ENCODE data around the gene AADACL2.

Gene AADACL2

GRCh38 chr3:151769175-151769574 is 35.4 kb downstream of the AADACL2 start:
- H3K36me3 ChIP-seq (ENCODE audit: insufficient read depth, low read length), result no peaks in the 10 kb centered on the region
- DNase-seq (ENCODE audit: low read depth, low spot score), result no peak
- no peaks in the 10 kb centered on the region for H3K9me3 ChIP-seq (ENCODE audit: low read depth, low read length)
- no peak for TF ChIP-seq FOXP2 (optimal IDR thresholded peaks at IDR 0.05; ENCODE audit: control extremely low read depth, extremely low read length, insufficient read depth)
- no peak for TF ChIP-seq EZH2 (IDR thresholded peaks at IDR 0.05)
- no peak for TF ChIP-seq POLR2AphosphoS5 (IDR thresholded peaks at IDR 0.05; ENCODE audit: borderline replicate concordance, low read depth, low read length)
- peak overlapping the region; percentile 94 for H3K27ac ChIP-seq
- no peak overlapping the region for H3K4me3 ChIP-seq
- H3K9ac ChIP-seq (ENCODE audit: insufficient read length), result no peak overlapping the region

- peak overlapping the region; percentile 64 for H3K4me3 ChIP-seq
- TF ChIP-seq POLR2AphosphoS5 (IDR thresholded peaks at IDR 0.05; ENCODE audit: borderline replicate concordance, low read depth, low read length) (no peak), FOXP2 (optimal IDR thresholded peaks at IDR 0.05; ENCODE audit: control extremely low read depth, extremely low read length, insufficient read depth) (no peak), EZH2 (IDR thresholded peaks at IDR 0.05) (no peak)
- H3K9ac ChIP-seq (ENCODE audit: insufficient read length), result peak overlapping the region; percentile 74
- peak overlapping the region; percentile 94 for H3K27ac ChIP-seq
- H3K36me3 ChIP-seq (ENCODE audit: insufficient read depth, low read length), result no peaks in the 10 kb centered on the region
- no peaks in the 10 kb centered on the region for H3K9me3 ChIP-seq (ENCODE audit: low read depth, low read length)
- no peak for DNase-seq (ENCODE audit: low read depth, low spot score)
Observed at GRCh38 chr3:151770956-151771355, 37.2 kb downstream of the AADACL2 start.

DNA sequence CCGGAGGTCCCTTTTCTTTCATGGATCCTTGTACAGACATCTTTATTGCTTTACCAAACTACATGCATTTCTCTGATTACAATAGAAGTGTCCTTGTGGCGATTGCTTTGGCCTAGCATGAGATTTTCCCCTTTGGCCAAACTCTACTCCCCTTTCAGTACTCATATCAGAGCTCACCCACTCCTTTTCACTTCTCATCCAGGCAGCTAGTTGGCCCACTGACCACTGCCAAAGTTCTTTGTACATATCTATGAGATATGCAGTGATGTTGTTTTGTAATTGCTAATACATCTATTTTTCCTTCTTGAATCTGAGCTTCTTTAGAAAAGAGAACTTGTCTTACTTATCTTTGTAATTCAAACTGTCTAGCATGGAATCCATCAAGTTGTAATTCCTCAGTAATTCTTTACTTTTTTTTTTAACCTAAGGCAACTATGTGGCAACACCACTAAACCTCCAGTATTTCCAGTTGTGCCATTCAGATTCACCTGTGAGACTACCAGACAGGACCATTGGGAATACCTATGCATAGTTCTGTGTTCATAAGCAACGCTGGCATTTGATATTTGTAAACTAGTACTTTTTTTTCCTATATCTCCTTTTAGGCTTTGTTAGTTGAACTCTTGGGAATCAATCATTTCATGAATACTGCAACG is 39.2 kb downstream of the AADACL2 start:
- DNase-seq (ENCODE audit: low read depth, low spot score), result no peak
- Histone ChIP-seq H3K9me3 (ENCODE audit: low read depth, low read length) (no peaks in the 10 kb centered on the region), H3K4me3 (no peak overlapping the region), H3K27ac (no peak overlapping the region), H3K9ac (ENCODE audit: insufficient read length) (no peak overlapping the region), H3K36me3 (ENCODE audit: insufficient read depth, low read length) (no peaks in the 10 kb centered on the region)
- no peak for TF ChIP-seq FOXP2 (optimal IDR thresholded peaks at IDR 0.05; ENCODE audit: control extremely low read depth, extremely low read length, insufficient read depth)
- no peak for TF ChIP-seq POLR2AphosphoS5 (IDR thresholded peaks at IDR 0.05; ENCODE audit: borderline replicate concordance, low read depth, low read length)
- TF ChIP-seq EZH2 (IDR thresholded peaks at IDR 0.05), result no peak

GRCh38 chr3:151774235-151774634 is 40.5 kb downstream of the AADACL2 start:
- no peak overlapping the region for H3K9ac ChIP-seq (ENCODE audit: insufficient read length)
- DNase-seq (ENCODE audit: low read depth, low spot score), result no peak
- no peaks in the 10 kb centered on the region for H3K9me3 ChIP-seq (ENCODE audit: low read depth, low read length)
- H3K36me3 ChIP-seq (ENCODE audit: insufficient read depth, low read length), result no peaks in the 10 kb centered on the region
- no peak overlapping the region for H3K27ac ChIP-seq
- TF ChIP-seq POLR2AphosphoS5 (IDR thresholded peaks at IDR 0.05; ENCODE audit: borderline replicate concordance, low read depth, low read length), result no peak
- no peak for TF ChIP-seq FOXP2 (optimal IDR thresholded peaks at IDR 0.05; ENCODE audit: control extremely low read depth, extremely low read length, insufficient read depth)
- no peak for TF ChIP-seq EZH2 (IDR thresholded peaks at IDR 0.05)
- H3K4me3 ChIP-seq, result no peak overlapping the region

DNA sequence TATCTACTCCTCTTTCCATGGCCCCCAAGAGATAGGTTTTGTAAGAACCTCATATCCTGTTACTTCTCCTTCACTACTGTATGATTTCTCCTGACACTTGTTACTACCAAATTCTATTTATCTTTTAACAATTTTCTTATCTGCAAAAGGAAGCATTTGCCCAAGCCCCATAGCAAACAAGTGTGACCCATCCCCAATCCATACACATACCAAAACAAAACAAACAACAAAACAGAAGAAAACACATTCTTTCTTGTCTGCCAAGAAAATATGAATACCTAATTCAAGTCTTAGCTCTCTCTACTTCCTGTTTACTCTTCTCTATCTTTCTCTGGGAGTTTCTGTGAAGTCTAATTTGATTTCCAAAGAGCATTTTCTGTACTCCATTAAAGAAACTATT is 41.2 kb downstream of the AADACL2 start:
- H3K4me3 ChIP-seq, result no peak overlapping the region
- H3K9ac ChIP-seq (ENCODE audit: insufficient read length), result no peak overlapping the region
- no peak for TF ChIP-seq FOXP2 (optimal IDR thresholded peaks at IDR 0.05; ENCODE audit: control extremely low read depth, extremely low read length, insufficient read depth)
- no peak for TF ChIP-seq EZH2 (IDR thresholded peaks at IDR 0.05)
- TF ChIP-seq POLR2AphosphoS5 (IDR thresholded peaks at IDR 0.05; ENCODE audit: borderline replicate concordance, low read depth, low read length), result no peak
- H3K9me3 ChIP-seq (ENCODE audit: low read depth, low read length), result no peaks in the 10 kb centered on the region
- no peak for DNase-seq (ENCODE audit: low read depth, low spot score)
- H3K27ac ChIP-seq, result no peak overlapping the region; the same call in 1 of the 2 replicates
- H3K36me3 ChIP-seq (ENCODE audit: insufficient read depth, low read length), result no peaks in the 10 kb centered on the region

DNA sequence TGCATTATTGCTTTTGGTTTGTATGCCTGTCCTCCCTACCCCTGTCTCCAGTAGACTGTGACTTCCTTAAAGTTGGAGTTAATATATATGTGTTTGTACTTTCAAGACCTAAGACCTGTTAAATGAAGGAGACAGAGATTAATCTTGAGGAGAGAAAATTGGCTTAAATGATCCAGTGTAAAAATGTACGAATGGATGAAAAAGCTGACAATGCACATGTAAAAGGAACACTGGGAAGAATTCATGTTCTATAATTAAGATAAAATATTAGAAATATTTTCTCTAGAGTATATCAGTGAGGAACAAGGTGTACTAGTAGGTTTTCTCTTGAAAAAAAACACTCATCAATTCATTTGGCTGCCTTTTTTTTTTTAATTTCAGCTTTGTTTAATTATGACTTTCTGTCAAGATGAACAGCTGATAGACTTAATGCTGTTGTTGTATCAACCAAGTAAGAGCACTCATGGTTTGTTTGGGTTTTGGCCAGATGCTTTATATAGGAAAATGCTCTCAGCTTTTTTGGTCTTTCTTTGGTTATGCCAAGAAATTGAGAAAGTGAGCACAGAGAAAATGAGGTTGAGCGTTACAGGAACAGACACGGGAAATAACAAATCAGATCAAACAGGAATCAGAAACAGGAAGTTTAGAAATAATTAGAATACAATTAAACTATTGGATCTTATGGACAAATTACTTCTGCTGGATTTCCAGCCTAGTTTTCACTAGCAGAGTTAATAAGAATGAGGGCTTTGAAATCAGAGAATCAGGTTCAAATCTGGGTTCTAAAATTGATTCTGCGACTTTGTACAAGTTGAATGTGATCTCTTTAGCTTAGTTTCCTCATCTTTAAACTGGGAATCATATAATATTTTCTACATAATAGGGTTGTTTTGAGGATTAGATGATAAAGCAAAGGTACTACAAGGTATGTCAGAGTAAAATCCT is 41.9 kb downstream of the AADACL2 start:
- no peak overlapping the region for H3K9ac ChIP-seq (ENCODE audit: insufficient read length)
- TF ChIP-seq EZH2 (IDR thresholded peaks at IDR 0.05) (no peak), FOXP2 (optimal IDR thresholded peaks at IDR 0.05; ENCODE audit: control extremely low read depth, extremely low read length, insufficient read depth) (no peak), POLR2AphosphoS5 (IDR thresholded peaks at IDR 0.05; ENCODE audit: borderline replicate concordance, low read depth, low read length) (no peak)
- H3K36me3 ChIP-seq (ENCODE audit: insufficient read depth, low read length), result no peaks in the 10 kb centered on the region
- H3K4me3 ChIP-seq, result no peak overlapping the region
- no peak overlapping the region; the same call in 1 of the 2 replicates for H3K27ac ChIP-seq
- no peaks in the 10 kb centered on the region for H3K9me3 ChIP-seq (ENCODE audit: low read depth, low read length)
- DNase-seq (ENCODE audit: low read depth, low spot score), result no peak

DNA sequence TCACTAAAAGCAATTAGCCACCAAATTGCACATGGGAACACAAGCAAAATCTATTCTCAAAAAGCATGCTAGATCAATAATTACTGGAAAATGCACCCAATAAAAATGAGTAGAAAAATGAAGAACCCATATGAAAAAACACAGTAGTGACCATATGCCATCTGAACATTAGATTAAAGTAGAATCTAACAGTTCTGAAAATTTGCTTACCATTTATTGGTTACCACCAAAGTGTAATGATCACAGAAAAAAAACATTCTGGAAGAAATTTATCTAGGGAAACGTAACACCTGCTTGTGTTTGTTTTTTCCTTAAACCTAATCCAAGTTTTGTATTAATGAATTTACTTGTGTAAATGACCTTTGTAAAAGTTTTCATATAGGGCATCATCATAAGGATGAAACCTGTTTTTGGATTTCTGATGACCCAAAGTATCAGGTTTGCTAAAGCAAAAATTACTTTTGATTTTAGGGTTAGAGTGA is 42.6 kb downstream of the AADACL2 start:
- TF ChIP-seq FOXP2 (optimal IDR thresholded peaks at IDR 0.05; ENCODE audit: control extremely low read depth, extremely low read length, insufficient read depth), result no peak
- no peak for TF ChIP-seq POLR2AphosphoS5 (IDR thresholded peaks at IDR 0.05; ENCODE audit: borderline replicate concordance, low read depth, low read length)
- TF ChIP-seq EZH2 (IDR thresholded peaks at IDR 0.05), result no peak
- H3K4me3 ChIP-seq, result no peak overlapping the region
- no peaks in the 10 kb centered on the region for H3K36me3 ChIP-seq (ENCODE audit: insufficient read depth, low read length)
- H3K9me3 ChIP-seq (ENCODE audit: low read depth, low read length), result no peaks in the 10 kb centered on the region
- no peak overlapping the region for H3K9ac ChIP-seq (ENCODE audit: insufficient read length)
- no peak overlapping the region for H3K27ac ChIP-seq
- no peak for DNase-seq (ENCODE audit: low read depth, low spot score)

- Histone ChIP-seq H3K36me3 (ENCODE audit: insufficient read depth, low read length) (no peaks in the 10 kb centered on the region), H3K9ac (ENCODE audit: insufficient read length) (no peak overlapping the region), H3K27ac (no peak overlapping the region), H3K4me3 (no peak overlapping the region), H3K9me3 (ENCODE audit: low read depth, low read length) (no peaks in the 10 kb centered on the region)
- no peak for TF ChIP-seq EZH2 (IDR thresholded peaks at IDR 0.05)
- no peak for TF ChIP-seq FOXP2 (optimal IDR thresholded peaks at IDR 0.05; ENCODE audit: control extremely low read depth, extremely low read length, insufficient read depth)
- TF ChIP-seq POLR2AphosphoS5 (IDR thresholded peaks at IDR 0.05; ENCODE audit: borderline replicate concordance, low read depth, low read length), result no peak
- no peak for DNase-seq (ENCODE audit: low read depth, low spot score)
Observed at GRCh38 chr3:151777880-151778279, 44.2 kb downstream of the AADACL2 start.
